ENCODE measurements around the gene PTPN4. TPM values are rescaled to one million over a fixed set of nuclear protein-coding genes. Genes with fewer than 3 reads are reported as not detected.
A peak's percentile ranks its signal among the peaks of the same experiment; 100 is the strongest.

Gene PTPN4
- total RNA-seq, 2 donors from 2014 or later, result 52.6 to 69.8 TPM

DNA sequence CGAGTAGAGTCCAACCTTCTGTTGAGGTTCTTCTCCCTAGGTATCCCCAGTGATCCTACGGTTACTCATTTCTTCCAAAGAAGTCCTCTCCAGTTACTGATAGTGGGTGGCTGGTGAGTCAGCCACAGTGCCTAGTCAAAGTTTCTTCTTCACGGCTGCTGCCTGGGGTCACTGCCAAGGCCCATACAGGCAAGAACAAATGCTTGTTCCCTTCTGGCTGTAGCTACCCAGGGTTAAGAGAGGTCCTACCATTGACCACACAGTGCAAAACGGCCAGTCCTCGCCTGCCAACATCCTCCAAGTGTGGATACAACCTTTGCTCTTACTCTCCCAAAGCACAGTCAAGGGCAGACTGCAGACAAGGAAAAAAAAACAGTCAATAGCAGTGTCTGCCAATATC, 2.9 kb upstream of the PTPN4 start:
- H3K4me1 Mint-ChIP-seq, result peaks cover 11% of the 10 kb centered on the region
- Histone ChIP-seq H3K4me3 (ENCODE audit: low read length) (no peak overlapping the region), H3K4me1 (ENCODE audit: control insufficient read depth, insufficient read depth, low read length) (no peaks in the 10 kb centered on the region), H3K36me3 (ENCODE audit: control insufficient read depth, insufficient read depth, low read length) (no peaks in the 10 kb centered on the region), H3K9ac (ENCODE audit: extremely low read depth, low read length, poor library complexity, severe bottlenecking) (no peak overlapping the region), H3K27ac (ENCODE audit: low read depth, low read length) (no peak overlapping the region), H3K9me3 (ENCODE audit: control insufficient read depth, low read length) (no peaks in the 10 kb centered on the region), H3K27me3 (ENCODE audit: control insufficient read depth, insufficient read depth, low read length, poor library complexity, severe bottlenecking) (no peaks in the 10 kb centered on the region)
- no peaks in the 10 kb centered on the region for H3K36me3 Mint-ChIP-seq (ENCODE audit: low read depth)
- DNase-seq, result no peak
- H3K9me3 Mint-ChIP-seq, result no peaks in the 10 kb centered on the region
- H3K27ac Mint-ChIP-seq, result no peak overlapping the region
- peaks cover 3% of the 10 kb centered on the region for H3K27me3 Mint-ChIP-seq (ENCODE audit: insufficient read depth)
- no peak for TF ChIP-seq CTCF (conservative IDR thresholded peaks at IDR 0.05)
- no peak overlapping the region for H3K4me3 Mint-ChIP-seq
- 92 to 94% methylated on average over 4 to 5 of the region's 5 CpGs for WGBS, 2 experiments (ENCODE audit: insufficient coverage in 1 of 2, insufficient read length in 1 of 2)

DNA sequence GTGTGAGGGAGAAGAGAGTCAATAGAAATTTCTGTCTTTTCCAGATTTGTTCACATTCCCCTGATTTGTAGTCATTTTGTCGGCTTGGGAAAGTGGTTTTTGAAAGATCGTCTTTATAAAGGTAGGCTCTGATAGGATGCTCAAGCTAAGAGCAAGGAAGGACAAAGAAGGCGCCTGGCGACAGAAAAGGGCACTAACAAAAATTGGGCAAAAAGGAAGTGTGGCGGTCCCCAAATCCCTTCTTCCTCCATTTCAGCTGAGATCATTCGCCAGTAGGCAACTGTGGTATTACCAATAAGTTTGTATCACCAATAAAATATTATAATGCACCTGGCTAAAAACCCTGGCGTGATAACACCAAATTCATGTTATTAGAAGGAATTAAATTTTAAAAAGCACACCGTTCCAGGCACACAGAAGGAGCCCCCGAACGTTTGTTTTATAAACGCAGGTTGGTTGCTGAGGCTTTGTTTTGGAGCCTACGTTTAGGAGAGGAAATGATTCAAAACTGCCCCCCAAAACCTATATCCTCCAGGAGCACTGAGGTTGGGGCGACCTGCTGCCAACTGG, 756 bp upstream of the PTPN4 start:
- Histone ChIP-seq H3K36me3 (ENCODE audit: control insufficient read depth, insufficient read depth, low read length) (no peaks in the 10 kb centered on the region), H3K9ac (ENCODE audit: extremely low read depth, low read length, poor library complexity, severe bottlenecking) (peak overlapping the region; percentile 54), H3K9me3 (ENCODE audit: control insufficient read depth, low read length) (no peaks in the 10 kb centered on the region), H3K27ac (ENCODE audit: low read depth, low read length) (no peak overlapping the region), H3K27me3 (ENCODE audit: control insufficient read depth, insufficient read depth, low read length, poor library complexity, severe bottlenecking) (no peaks in the 10 kb centered on the region), H3K4me1 (ENCODE audit: control insufficient read depth, insufficient read depth, low read length) (no peaks in the 10 kb centered on the region), H3K4me3 (ENCODE audit: low read length) (peak overlapping the region; percentile 92)
- Mint-ChIP-seq H3K27me3 (ENCODE audit: insufficient read depth) (peaks cover 2% of the 10 kb centered on the region), H3K4me3 (peak overlapping the region; percentile 90), H3K36me3 (ENCODE audit: low read depth) (no peaks in the 10 kb centered on the region), H3K4me1 (peaks cover 17% of the 10 kb centered on the region), H3K27ac (peak overlapping the region; percentile 98), H3K9me3 (no peaks in the 10 kb centered on the region)
- no peak for TF ChIP-seq CTCF (conservative IDR thresholded peaks at IDR 0.05)
- 44 to 48% methylated on average over 7 to 13 of the region's 13 CpGs for WGBS, 2 experiments (ENCODE audit: insufficient coverage in 1 of 2, insufficient read length in 1 of 2)
- DNase-seq, result no peak

- H3K4me1 Mint-ChIP-seq, result peaks cover 25% of the 10 kb centered on the region
Observed at GRCh38 chr2:119760237-119760955, 674 bp downstream of the PTPN4 start.

More at GRCh38 chr2:119760237-119760955, 674 bp downstream of the PTPN4 start:
- TF ChIP-seq CTCF (conservative IDR thresholded peaks at IDR 0.05), result no peak
- DNase-seq, result peak; percentile 83
- WGBS, 2 experiments (ENCODE audit: insufficient coverage in 1 of 2, insufficient read length in 1 of 2), result 0 to 17% methylated on average over 1 to 34 of the region's 37 CpGs
- no peaks in the 10 kb centered on the region for H3K27me3 ChIP-seq (ENCODE audit: control insufficient read depth, insufficient read depth, low read length, poor library complexity, severe bottlenecking)
- H3K27ac ChIP-seq (ENCODE audit: low read depth, low read length), result peak overlapping the region; percentile 95
- H3K4me3 ChIP-seq (ENCODE audit: low read length), result peak overlapping the region; percentile 92
- H3K4me1 ChIP-seq (ENCODE audit: control insufficient read depth, insufficient read depth, low read length), result no peaks in the 10 kb centered on the region
- Mint-ChIP-seq H3K4me3 (peak overlapping the region; percentile 90), H3K27ac (peak overlapping the region; percentile 97), H3K9me3 (no peaks in the 10 kb centered on the region), H3K36me3 (ENCODE audit: low read depth) (no peaks in the 10 kb centered on the region), H3K27me3 (ENCODE audit: insufficient read depth) (peaks cover 2% of the 10 kb centered on the region)
- H3K9ac ChIP-seq (ENCODE audit: extremely low read depth, low read length, poor library complexity, severe bottlenecking), result peak overlapping the region; percentile 89
- H3K36me3 ChIP-seq (ENCODE audit: control insufficient read depth, insufficient read depth, low read length), result no peaks in the 10 kb centered on the region
- H3K9me3 ChIP-seq (ENCODE audit: control insufficient read depth, low read length), result no peaks in the 10 kb centered on the region

All from endodermal cell (in vitro differentiated cells).